GM21737 (cell line): Measurements from ENCODE around the gene PLAAT3.
"Not testable (repeated sequence)": the region's sequence is repeated elsewhere in the genome, so short reads cannot be mapped to it uniquely, and the experiment has no call there.

Experiments
- ATAC-seq: cut with Tn5 transposase; IDR thresholded peaks from one replicate; pipeline ENCODE4 v1.9.1; 2021; ENCODE audit warnings: mild to moderate bottlenecking, moderate library complexity; ENCODE audit not compliant: unreplicated experiment

PLAAT3 gene

GRCh38 chr11:63547061-63547460 lies 67.2 kb downstream of the PLAAT3 start:
- no peak for ATAC-seq

GRCh38 chr11:63543711-63544110 lies 70.5 kb downstream of the PLAAT3 start:
- ATAC-seq: no peak

- not testable (repeated sequence) for ATAC-seq
Observed at GRCh38 chr11:63542506-63542905, 71.7 kb downstream of the PLAAT3 start.

- ATAC-seq: no peak
Observed at GRCh38 chr11:63537293-63538101, 76.7 kb downstream of the PLAAT3 start.

- ATAC-seq: no peak
Observed at GRCh38 chr11:63536669-63537292, 77.5 kb downstream of the PLAAT3 start, which contains the start of gene PLAAT4. PLAAT4 (plus strand) TSS chr11:63536808; CDS start chr11:63536869, 61 bp downstream.

GRCh38 chr11:63535734-63536133 lies 78.5 kb downstream of the PLAAT3 start:
- ATAC-seq: no peak

GRCh38 chr11:63534895-63535461 lies 79.3 kb downstream of the PLAAT3 start:
- ATAC-seq: peak; percentile 37

GRCh38 chr11:63534076-63534475 lies 80.2 kb downstream of the PLAAT3 start:
- ATAC-seq: no peak

- ATAC-seq: no peak
Observed at GRCh38 chr11:63532799-63533475, 81.3 kb downstream of the PLAAT3 start.

- no peak for ATAC-seq
Observed at GRCh38 chr11:63532117-63532516, 82.1 kb downstream of the PLAAT3 start.

- peak; percentile 80 for ATAC-seq
Observed at GRCh38 chr11:63531074-63531792, 83.0 kb downstream of the PLAAT3 start.

GRCh38 chr11:63530021-63530420 lies 84.2 kb downstream of the PLAAT3 start:
- no peak for ATAC-seq

- not testable (repeated sequence) for ATAC-seq
Observed at GRCh38 chr11:63529373-63529772, 84.9 kb downstream of the PLAAT3 start.

- ATAC-seq: not testable (repeated sequence)
Observed at GRCh38 chr11:63528729-63529278, 85.4 kb downstream of the PLAAT3 start.

GRCh38 chr11:63528156-63528555 lies 86.1 kb downstream of the PLAAT3 start:
- ATAC-seq: not testable (repeated sequence)

GRCh38 chr11:63527667-63528066 lies 86.6 kb downstream of the PLAAT3 start:
- no peak for ATAC-seq
